ENCODE results near the gene PCYT2. TPM values are rescaled to one million over a fixed set of nuclear protein-coding genes. Genes with fewer than 3 reads are reported as not detected.
"Not testable (repeated sequence)": the region's sequence is repeated elsewhere in the genome, so short reads cannot be mapped to it uniquely, and the experiment has no call there.

Gene PCYT2
- total RNA-seq, 1 donor from 2014 or later = 41.0 TPM

GRCh38 chr17:81927152-81927652 is 16.0 kb upstream of the PCYT2 start:
- peak; percentile 25 for DNase-seq

GRCh38 chr17:81926451-81927151 is 15.4 kb upstream of the PCYT2 start:
- DNase-seq = peak; percentile 87

GRCh38 chr17:81925860-81926450 is 14.8 kb upstream of the PCYT2 start:
- no peak for DNase-seq

GRCh38 chr17:81924557-81925532 is 13.6 kb upstream of the PCYT2 start:
- no peak for DNase-seq

- DNase-seq = peak; percentile 51
These were observed 12.4 kb upstream of the PCYT2 start for GRCh38 chr17:81923302-81924260.

- no peak for DNase-seq
These were observed 11.5 kb upstream of the PCYT2 start for GRCh38 chr17:81922566-81923301.

GRCh38 chr17:81921996-81922565 is 10.9 kb upstream of the PCYT2 start:
- no peak for DNase-seq

- no peak for DNase-seq
These were observed 10.3 kb upstream of the PCYT2 start for GRCh38 chr17:81921537-81921862.

GRCh38 chr17:81920612-81921536 is 9.7 kb upstream of the PCYT2 start:
- DNase-seq = no peak

- no peak for DNase-seq
These were observed 7.8 kb upstream of the PCYT2 start for GRCh38 chr17:81918832-81919545.

- DNase-seq = not testable (repeated sequence)
These were observed 7.1 kb upstream of the PCYT2 start for GRCh38 chr17:81918333-81918669.

GRCh38 chr17:81917565-81918332 is 6.5 kb upstream of the PCYT2 start, which contains the start of gene SIRT7:
Gene SIRT7, minus strand, starts transcription at chr17:81918176. Its CDS starts 45 bp downstream, at chr17:81918131.
- peak; percentile 80 for DNase-seq

GRCh38 chr17:81916234-81917001 is 5.2 kb upstream of the PCYT2 start:
- no peak for DNase-seq

- DNase-seq = no peak
These were observed 4.1 kb upstream of the PCYT2 start for GRCh38 chr17:81915331-81915730.

- DNase-seq = no peak
These were observed 3.1 kb upstream of the PCYT2 start for GRCh38 chr17:81914103-81914850.

GRCh38 chr17:81913394-81914102 is 2.3 kb upstream of the PCYT2 start:
- no peak for DNase-seq
